OCI-LY1 (cell line): Measurements from ENCODE around the gene BTN1A1.

Experiments
- H2AFZ ChIP-seq: fragments of 200-600 bp; sonication (generic), shearing (Covaris generic); 2 replicates; pipeline ENCODE4 v1.6.0; 2014; ENCODE audit warnings: antibody characterized with exemption, mild to moderate bottlenecking, low read length
- H3F3A ChIP-seq: fragments of 200-600 bp; sonication (generic), shearing (Covaris generic); 2 replicates; pipeline ENCODE4 v1.6.0; 2014; ENCODE audit warnings: mild to moderate bottlenecking, antibody characterized with exemption, low read length, moderate library complexity; ENCODE audit not compliant: insufficient read depth
- H3K27ac ChIP-seq: fragments of 200-600 bp; sonication (generic); 2 replicates; pipeline ENCODE4 v1.5.1; 2014; ENCODE audit warnings: low read length, mixed run types, mild to moderate bottlenecking, low read depth; ENCODE audit not compliant: poor library complexity, severe bottlenecking
- H3K27me3 ChIP-seq: fragments of 200-600 bp; sonication (generic); 2 replicates; pipeline ENCODE4 v1.6.0; 2014; ENCODE audit warnings: antibody characterized with exemption, mild to moderate bottlenecking, low read length, moderate library complexity; ENCODE audit not compliant: insufficient read depth
- H3K36me3 ChIP-seq: fragments of 200-600 bp; sonication (generic); 2 replicates; pipeline ENCODE4 v1.6.1; 2014; ENCODE audit warnings: mild to moderate bottlenecking, antibody characterized with exemption, low read length, moderate library complexity, mixed read lengths; ENCODE audit not compliant: insufficient read depth
- H3K4me1 ChIP-seq: fragments of 200-600 bp; sonication (generic); 2 replicates; pipeline ENCODE4 v1.5.1; 2014; ENCODE audit warnings: mild to moderate bottlenecking, low read length, moderate library complexity; ENCODE audit not compliant: insufficient read depth, severe bottlenecking
- H3K4me2 ChIP-seq: fragments of 200-600 bp; sonication (generic), shearing (Covaris generic); 2 replicates; pipeline ENCODE4 v1.6.1; 2014; ENCODE audit warnings: low read length
- H3K4me3 ChIP-seq: fragments of 200-600 bp; sonication (generic); 2 replicates; pipeline ENCODE4 v1.5.1; 2014; ENCODE audit warnings: low read length, low read depth, mild to moderate bottlenecking, mixed read lengths; ENCODE audit not compliant: poor library complexity, severe bottlenecking
- H3K79me2 ChIP-seq: fragments of 200-600 bp; shearing (Covaris generic); 2 replicates; pipeline ENCODE4 v1.6.1; 2016; ENCODE audit warnings: mixed run types, low read length, mixed read lengths; ENCODE audit not compliant: insufficient read depth
- H3K9ac ChIP-seq: fragments of 200-600 bp; sonication (generic), shearing (Covaris generic); 2 replicates; pipeline ENCODE4 v1.6.1; 2014; ENCODE audit warnings: mild to moderate bottlenecking, low read length, mixed read lengths
- H3K9me2 ChIP-seq: fragments of 200-600 bp; sonication (generic), shearing (Covaris generic); 2 replicates; pipeline ENCODE4 v1.6.1; 2014; ENCODE audit warnings: low read depth, mild to moderate bottlenecking, low read length, mixed read lengths
- H3K9me3 ChIP-seq: fragments of 200-600 bp; shearing (Covaris generic); 2 replicates; pipeline ENCODE4 v1.6.1; 2014; ENCODE audit warnings: low read length, mixed read lengths
- H4K20me1 ChIP-seq: fragments of 200-600 bp; sonication (generic), shearing (Covaris generic); 2 replicates; pipeline ENCODE4 v1.6.0; 2016; ENCODE audit warnings: mild to moderate bottlenecking, low read length; ENCODE audit not compliant: insufficient read depth
- CTCF ChIP-seq: fragments of 200-600 bp; sonication (generic), shearing (Covaris generic); IDR thresholded peaks from 2 replicates; pipeline ENCODE4 v1.5.1; 2017; ENCODE audit warnings: mild to moderate bottlenecking, antibody characterized with exemption, low read length, moderate library complexity, mixed read lengths
- EZH2 ChIP-seq: fragments of 200-600 bp; sonication (generic), shearing (Covaris generic); IDR thresholded peaks from 2 replicates; pipeline ENCODE4 v1.8.0; 2017; ENCODE audit warnings: borderline replicate concordance, mixed run types, mild to moderate bottlenecking, antibody characterized with exemption, low read length, moderate library complexity, mixed read lengths

BTN1A1 gene

GRCh38 chr6:26552205-26552604 lies 52.1 kb downstream of the BTN1A1 start:
- H3K9me2 ChIP-seq: no peaks in the 10 kb centered on the region
- H3K79me2 ChIP-seq: no peaks in the 10 kb centered on the region
- peak overlapping the region; percentile 72 for H3K4me3 ChIP-seq
- no peaks in the 10 kb centered on the region for H3K27me3 ChIP-seq
- no peaks in the 10 kb centered on the region for H4K20me1 ChIP-seq
- no peaks in the 10 kb centered on the region for H3K36me3 ChIP-seq
- H3K9ac ChIP-seq: no peak overlapping the region
- H2AFZ ChIP-seq: peak overlapping the region; percentile 97; the same call in 1 of the 2 replicates
- peaks cover 57% of the 10 kb centered on the region for H3K4me1 ChIP-seq
- H3K9me3 ChIP-seq: no peaks in the 10 kb centered on the region
- H3F3A ChIP-seq: 0 out of 2 replicates have a peak, but pooled peaks cover 6% of the 10 kb centered on the region
- H3K4me2 ChIP-seq: peak overlapping the region; percentile 92
- TF ChIP-seq EZH2 (no peak), CTCF (no peak)
- peak overlapping the region; percentile 6 for H3K27ac ChIP-seq

DNA sequence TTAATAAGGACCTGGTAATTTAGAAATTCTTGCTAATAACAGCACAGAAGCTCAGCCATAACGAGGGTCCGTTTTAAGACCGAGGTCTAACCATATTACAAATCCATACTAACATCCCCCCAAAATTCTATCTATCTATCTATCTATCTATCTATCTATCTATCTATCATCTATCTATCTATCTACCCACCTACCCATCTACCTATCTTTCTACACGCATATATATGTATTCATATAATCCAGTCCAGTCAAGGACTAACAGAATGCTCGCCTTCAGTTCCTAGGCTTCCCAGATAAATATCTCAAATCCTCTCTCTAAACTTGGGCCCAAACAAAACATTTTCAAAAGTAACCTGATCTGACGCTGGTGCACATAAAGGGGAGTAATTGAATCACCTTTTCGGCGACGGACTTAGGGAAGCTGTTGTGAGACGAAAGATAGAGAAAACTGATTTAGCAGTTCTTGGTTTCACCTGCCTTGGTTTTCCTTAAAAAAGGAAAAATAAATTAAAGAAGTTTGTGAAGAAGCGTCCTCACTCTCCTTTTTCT lies 52.6 kb downstream of the BTN1A1 start:
- Histone ChIP-seq H3K4me1 (peaks cover 57% of the 10 kb centered on the region), H3K27ac (peak overlapping the region; percentile 6), H3K4me2 (peak overlapping the region; percentile 92), H3F3A (0 out of 2 replicates have a peak, but pooled peaks cover 6% of the 10 kb centered on the region), H3K27me3 (no peaks in the 10 kb centered on the region), H3K79me2 (no peaks in the 10 kb centered on the region), H3K9me2 (no peaks in the 10 kb centered on the region), H2AFZ (peak overlapping the region; percentile 97), H3K9ac (peak overlapping the region; percentile 74), H3K36me3 (no peaks in the 10 kb centered on the region), H3K4me3 (peak overlapping the region; percentile 72), H4K20me1 (no peaks in the 10 kb centered on the region), H3K9me3 (no peaks in the 10 kb centered on the region)
- TF ChIP-seq CTCF (no peak), EZH2 (no peak)

- Histone ChIP-seq H3K4me3 (peak overlapping the region; percentile 72), H3F3A (0 out of 2 replicates have a peak, but pooled peaks cover 6% of the 10 kb centered on the region), H3K79me2 (no peaks in the 10 kb centered on the region), H3K36me3 (no peaks in the 10 kb centered on the region), H3K4me2 (peak overlapping the region; percentile 92), H3K9ac (peak overlapping the region; percentile 74), H3K9me2 (no peaks in the 10 kb centered on the region), H4K20me1 (no peaks in the 10 kb centered on the region), H2AFZ (peak overlapping the region; percentile 97), H3K9me3 (no peaks in the 10 kb centered on the region), H3K27me3 (no peaks in the 10 kb centered on the region), H3K4me1 (peaks cover 57% of the 10 kb centered on the region), H3K27ac (peak overlapping the region; percentile 76)
- TF ChIP-seq CTCF: no peak
- TF ChIP-seq EZH2: no peak
Measured at GRCh38 chr6:26553264-26553634, 53.1 kb downstream of the BTN1A1 start.
